Transverse colon (tissue), 4 donors: Measurements from ENCODE around the gene SPEN. TPM values are rescaled to one million over a fixed set of nuclear protein-coding genes. Genes with fewer than 3 reads are reported as not detected.

Source experiments
- DNase-seq: peaks from one replicate; pipeline ENCODE4 v3.0.0-alpha.2; 2019
- H3K27ac ChIP-seq, 4 donors: fragments of 200-600 bp; sonication (generic); 2 replicates each; pipeline ENCODE4 v1.5.1; 2016 to 2018; ENCODE audit warnings: inconsistent platforms in 4 of 4
- H3K27me3 ChIP-seq: fragments of 200-600 bp; sonication (generic); 2 replicates; pipeline ENCODE4 v1.5.1; 2017; ENCODE audit warnings: inconsistent platforms
- H3K36me3 ChIP-seq, 4 donors: fragments of 200-600 bp; sonication (generic); 2 replicates each; pipeline ENCODE4 v1.5.1; 2017 to 2019; ENCODE audit warnings: inconsistent platforms in 4 of 4
- H3K4me1 ChIP-seq, 4 donors: fragments of 200-600 bp; sonication (generic); 2 replicates each; pipeline ENCODE4 v1.5.1; 2017 to 2020; ENCODE audit warnings: inconsistent platforms in 4 of 4
- H3K4me3 ChIP-seq, 4 donors: fragments of 200-600 bp; sonication (generic); 1 replicate in 1 of 4; 2 replicates in 3 of 4; pipeline versions ENCODE4 v1.5.1 to v1.6.1; 2017 to 2019; ENCODE audit warnings: inconsistent platforms in 4 of 4
- H3K9me3 ChIP-seq, 2 donors: fragments of 200-600 bp; sonication (generic); 2 replicates each; pipeline ENCODE4 v1.5.1; 2017 to 2019; ENCODE audit warnings: inconsistent platforms in 2 of 2
- CTCF ChIP-seq, 5 experiments: fragments of 200-600 bp in 3 of 5; fragments of 450-650 bp in 2 of 5; sonication (generic) in 3 of 5; IDR thresholded peaks; 1 replicate in 2 of 5; 2 replicates in 3 of 5; pipeline ENCODE4 v1.5.1; 2016 to 2017; ENCODE audit warnings: antibody characterized with exemption in 5 of 5, inconsistent platforms in 3 of 5, mild to moderate bottlenecking in 2 of 5, moderate library complexity in 1 of 5
- EP300 ChIP-seq: sonication (generic); formaldehyde crosslinking; IDR thresholded peaks from one replicate; pipeline ENCODE4 v1.6.1; 2017; ENCODE audit warnings: antibody characterized with exemption, low read depth
- POLR2A ChIP-seq: fragments of 450-650 bp; IDR thresholded peaks from one replicate; pipeline ENCODE4 v1.6.1; 2016; ENCODE audit warnings: antibody characterized with exemption, mild to moderate bottlenecking, moderate library complexity
- POLR2AphosphoS5 ChIP-seq, 3 donors: sonication (generic); formaldehyde crosslinking; IDR thresholded peaks; one replicate each; pipeline ENCODE4 v1.6.1; 2016; ENCODE audit warnings: antibody characterized with exemption in 3 of 3
- WGBS, 2 donors: methylation state at CpG; one replicate each; pipeline ENCODE4 v1.1.5; 2018; ENCODE audit warnings: low coverage in 1 of 2; 5-methylcytosine and 5-hydroxymethylcytosine counted together
- in situ Hi-C, 4 donors: fragments of 200-750 bp; cut with MboI; loops; one replicate each; pipeline versions ENCODE4 v1.15.0 to v1.15.1; 2017; ENCODE audit warnings: low sequenced_read_pairs in 3 of 4, low pct_ligation_motif_present in 1 of 4, low pct_unique_long_range_greater_than_20kb in 1 of 4
- intact Hi-C: fragments of 100-400 bp; cut with DNase I; formaldehyde crosslinking; loops from one replicate; pipeline ENCODE4 v1.15.1; 2023; ENCODE audit warnings: low total_unique reads
- total RNA-seq, 4 donors: library from RNA; depleted of rRNA; stranded (reverse); fragments of >200 nt; gene quantifications; one replicate each; pipeline ENCODE4 v1.1.0, GENCODE V29; 2016

The SPEN gene
- total RNA-seq, 4 donors from 2014 or later, result 28.4 to 81.9 (median 42.6) TPM

- Histone ChIP-seq H3K36me3 (no peaks in the 10 kb centered on the region), H3K27me3 (no peaks in the 10 kb centered on the region), H3K9me3 (no peaks in the 10 kb centered on the region), H3K4me1 (peaks cover 16 to 46% (median 32%) of the 10 kb centered on the region in 4 donors), H3K27ac (no peak overlapping the region), H3K4me3 (no peak overlapping the region)
- TF ChIP-seq POLR2A (no peak), POLR2AphosphoS5 (IDR thresholded peaks at IDR 0.05) (no peak), EP300 (no peak), CTCF (IDR thresholded peaks at IDR 0.05) (no peak)
- WGBS, 2 donors, result 92% methylated on average over 11 of the region's 11 CpGs; no CpG with 5 or more reads in 1 of the 2 donors
- in situ Hi-C loops (no loop called here), intact Hi-C loops (loop anchor here (10.0 kb wide), 1 partner anchor 147 kb away; no protein-coding TSS in a partner anchor)
- no peak for DNase-seq
Observed at GRCh38 chr1:15961492-15961891, 114.0 kb downstream of the SPEN start.

- WGBS, 2 donors, result 96 to 100% methylated on average over 3 to 6 of the region's 6 CpGs
- no peak for DNase-seq
- in situ Hi-C loops (no loop called here), intact Hi-C loops (loop anchor here (10.0 kb wide), 1 partner anchor 147 kb away; no protein-coding TSS in a partner anchor)
- TF ChIP-seq POLR2AphosphoS5 (IDR thresholded peaks at IDR 0.05), result no peak
- TF ChIP-seq CTCF (IDR thresholded peaks at IDR 0.05), result no peak
- TF ChIP-seq POLR2A, result no peak
- TF ChIP-seq EP300, result no peak
- no peaks in the 10 kb centered on the region for H3K9me3 ChIP-seq
- no peaks in the 10 kb centered on the region for H3K27me3 ChIP-seq
- H3K36me3 ChIP-seq, result no peaks in the 10 kb centered on the region
- H3K4me3 ChIP-seq, result no peak overlapping the region
- H3K27ac ChIP-seq, result no peak overlapping the region
- H3K4me1 ChIP-seq, result peaks cover 16 to 50% (median 33%) of the 10 kb centered on the region in 4 donors
Observed at GRCh38 chr1:15962176-15962575, 114.7 kb downstream of the SPEN start.

- intact Hi-C loops (loop anchor here (10.0 kb wide), 1 partner anchor 148 kb away; no protein-coding TSS in a partner anchor), in situ Hi-C loops (no loop called here)
- Histone ChIP-seq H3K27ac (peak overlapping the region in 1 of 4 donors; percentile 57), H3K9me3 (no peaks in the 10 kb centered on the region), H3K27me3 (no peaks in the 10 kb centered on the region), H3K4me1 (peaks cover 16 to 50% (median 33%) of the 10 kb centered on the region in 4 donors), H3K4me3 (no peak overlapping the region), H3K36me3 (no peaks in the 10 kb centered on the region)
- DNase-seq, result no peak
- 90 to 100% methylated on average over 3 to 8 of the region's 8 CpGs for WGBS, 2 donors
- TF ChIP-seq POLR2A, result no peak
- no peak for TF ChIP-seq CTCF (IDR thresholded peaks at IDR 0.05)
Observed at GRCh38 chr1:15962671-15963362, 115.3 kb downstream of the SPEN start.

GRCh38 chr1:15963363-15963967 is 116.0 kb downstream of the SPEN start:
- TF ChIP-seq EP300 (no peak), POLR2A (no peak), CTCF (IDR thresholded peaks at IDR 0.05) (no peak), POLR2AphosphoS5 (IDR thresholded peaks at IDR 0.05) (no peak)
- Histone ChIP-seq H3K9me3 (no peaks in the 10 kb centered on the region), H3K27ac (peak overlapping the region in 3 of 4 donors; percentile 15 to 57 (median 23)), H3K36me3 (no peaks in the 10 kb centered on the region), H3K4me3 (peak overlapping the region in 1 of 4 donors; percentile 27), H3K27me3 (no peaks in the 10 kb centered on the region), H3K4me1 (peaks cover 16 to 50% (median 32%) of the 10 kb centered on the region in 4 donors)
- DNase-seq, result no peak
- intact Hi-C loops (loop anchor here (10.0 kb wide), 1 partner anchor 149 kb away; no protein-coding TSS in a partner anchor), in situ Hi-C loops (no loop called here)
